GM23338 (cell line): Measurements from ENCODE around the gene PTPRN2.

Source experiments
- CREB1 ChIP-seq: fragments of 250-450 bp; sonication (Bioruptor Pico); IDR thresholded peaks from 2 replicates; pipeline ENCODE4 v1.5.0; 2020; ENCODE audit warnings: low read depth, mild to moderate bottlenecking, moderate library complexity
- CTCF ChIP-seq, 2 experiments: fragments of 200-600 bp in 1 of 2; sonication (generic) in 1 of 2; conservative IDR thresholded peaks; 2 replicates each; pipeline versions ENCODE4 v1.5.1 to v1.6.1; 2016 to 2017; ENCODE audit warnings: antibody characterized with exemption in 2 of 2, low read depth in 2 of 2, mild to moderate bottlenecking in 2 of 2, moderate library complexity in 1 of 2
- ETS1 ChIP-seq: IDR thresholded peaks from 2 replicates; pipeline ENCODE4 v1.6.1; 2016; ENCODE audit warnings: antibody characterized with exemption
- EZH2 ChIP-seq: fragments of 200-600 bp; sonication (generic); IDR thresholded peaks from one replicate; pipeline ENCODE4 v1.8.0; 2017; ENCODE audit warnings: antibody characterized with exemption, mild to moderate bottlenecking, low read depth; ENCODE audit not compliant: unreplicated experiment
- EZH2phosphoT487 ChIP-seq: fragments of 200-600 bp; sonication (generic); IDR thresholded peaks from one replicate; pipeline ENCODE4 v1.8.1; 2018; ENCODE audit warnings: antibody characterized with exemption; ENCODE audit not compliant: unreplicated experiment
- JUNB ChIP-seq: IDR thresholded peaks from one replicate; pipeline ENCODE4 v1.6.1; 2016; ENCODE audit warnings: antibody characterized with exemption; ENCODE audit not compliant: unreplicated experiment
- NANOG ChIP-seq: IDR thresholded peaks from 2 replicates; pipeline ENCODE4 v1.6.1; 2016; ENCODE audit warnings: antibody characterized with exemption, borderline replicate concordance
- POLR2AphosphoS5 ChIP-seq: IDR thresholded peaks from 2 replicates; pipeline ENCODE4 v1.6.1; 2016; ENCODE audit warnings: antibody characterized with exemption, low read depth
- REST ChIP-seq: IDR thresholded peaks from one replicate; pipeline ENCODE4 v1.6.1; 2018; ENCODE audit warnings: antibody characterized with exemption; ENCODE audit not compliant: unreplicated experiment
- ZNF114 ChIP-seq: fragments of 250-450 bp; sonication (Bioruptor Pico); IDR thresholded peaks from 2 replicates; pipeline ENCODE4 v1.5.0; 2020; ENCODE audit warnings: mild to moderate bottlenecking, moderate library complexity
- ZNF331 ChIP-seq: fragments of 250-450 bp; sonication (Bioruptor Pico); IDR thresholded peaks from 2 replicates; pipeline ENCODE4 v1.5.0; 2020; ENCODE audit warnings: low read depth, mild to moderate bottlenecking, moderate library complexity

GRCh38 chr7:158317238-158318205, 270.1 kb downstream of the PTPRN2 start:
- TF ChIP-seq EZH2phosphoT487 (no peak), CTCF (conservative IDR thresholded peaks at IDR 0.05; ENCODE audit: low read depth in 2 of 2) (no peak), ETS1 (no peak), REST (no peak), POLR2AphosphoS5 (no peak), EZH2 (no peak), ZNF114 (CRISPR knock-in tag) (no peak), CREB1 (CRISPR knock-in tag) (no peak), JUNB (no peak), NANOG (no peak), ZNF331 (CRISPR knock-in tag) (no peak)
